GM19238 (cell line): ENCODE measurements around the gene CFAP20.
"Not testable (repeated sequence)": the region's sequence is repeated elsewhere in the genome, so short reads cannot be mapped to it uniquely, and the experiment has no call there.

Experiments
- DNase-seq: peaks from one replicate; pipeline ENCODE4 v3.0.0; 2011; ENCODE audit warnings: low spot score; ENCODE audit not compliant: insufficient read length

CFAP20 gene

GRCh38 chr16:58098207-58099096, 30.7 kb downstream of the CFAP20 start:
- no peak for DNase-seq

GRCh38 chr16:58096249-58096648, 32.9 kb downstream of the CFAP20 start:
- no peak for DNase-seq

- not testable (repeated sequence) for DNase-seq
These were observed 33.6 kb downstream of the CFAP20 start for GRCh38 chr16:58095575-58095960.

GRCh38 chr16:58094791-58095574, 34.2 kb downstream of the CFAP20 start:
- no peak for DNase-seq

GRCh38 chr16:58094026-58094425, 35.2 kb downstream of the CFAP20 start:
- no peak for DNase-seq

GRCh38 chr16:58090396-58090795, 38.8 kb downstream of the CFAP20 start:
- DNase-seq, result not testable (repeated sequence)

- no peak for DNase-seq
These were observed 41.1 kb downstream of the CFAP20 start for GRCh38 chr16:58088091-58088490.

GRCh38 chr16:58087209-58087913, 41.8 kb downstream of the CFAP20 start:
- no peak for DNase-seq

- no peak for DNase-seq
These were observed 42.6 kb downstream of the CFAP20 start for GRCh38 chr16:58086381-58087208.

- DNase-seq, result no peak
These were observed 43.5 kb downstream of the CFAP20 start for GRCh38 chr16:58085584-58086251.

- no peak for DNase-seq
These were observed 44.0 kb downstream of the CFAP20 start for GRCh38 chr16:58085171-58085570.

GRCh38 chr16:58084635-58085034, 44.5 kb downstream of the CFAP20 start:
- no peak for DNase-seq

- no peak for DNase-seq
These were observed 46.8 kb downstream of the CFAP20 start for GRCh38 chr16:58082381-58082780.

GRCh38 chr16:58080657-58081056, 48.5 kb downstream of the CFAP20 start:
- DNase-seq, result not testable (repeated sequence)

GRCh38 chr16:58077796-58078195, 51.4 kb downstream of the CFAP20 start:
- no peak for DNase-seq

GRCh38 chr16:58076514-58076913, 52.7 kb downstream of the CFAP20 start:
- DNase-seq, result no peak

GRCh38 chr16:58074657-58075056, 54.5 kb downstream of the CFAP20 start:
- no peak for DNase-seq

- DNase-seq, result not testable (repeated sequence)
These were observed 56.1 kb downstream of the CFAP20 start for GRCh38 chr16:58073086-58073485.

GRCh38 chr16:58072134-58072533, 57.0 kb downstream of the CFAP20 start:
- not testable (repeated sequence) for DNase-seq

GRCh38 chr16:58070585-58070984, 58.6 kb downstream of the CFAP20 start:
- no peak for DNase-seq
